ENCODE results near the gene PLAAT3.
"Not testable (repeated sequence)": the region's sequence is repeated elsewhere in the genome, so short reads cannot be mapped to it uniquely, and the experiment has no call there.

PLAAT3 gene

GRCh38 chr11:63551889-63552266, 62.4 kb downstream of the PLAAT3 start:
- no peak for DNase-seq (ENCODE audit: low read depth, low spot score)
- TF ChIP-seq CTCF (IDR thresholded peaks at IDR 0.05; ENCODE audit: low read depth, low read length): no peak
- no peak overlapping the region for H3K4me3 ChIP-seq (ENCODE audit: low read depth, low read length)
- in situ Hi-C loops (cut with HindIII; ENCODE audit: low sequenced_read_pairs): no loop called here

GRCh38 chr11:63551091-63551888, 62.9 kb downstream of the PLAAT3 start:
- H3K4me3 ChIP-seq (ENCODE audit: low read depth, low read length): no peak overlapping the region

GRCh38 chr11:63550156-63550700, 64.0 kb downstream of the PLAAT3 start:
- H3K4me3 ChIP-seq (ENCODE audit: low read depth, low read length); in situ Hi-C loops (cut with HindIII; ENCODE audit: low sequenced_read_pairs); DNase-seq (ENCODE audit: low read depth, low spot score): not testable (repeated sequence)

More at GRCh38 chr11:63551091-63551888, 62.9 kb downstream of the PLAAT3 start:
- no peak for DNase-seq (ENCODE audit: low read depth, low spot score)
- TF ChIP-seq CTCF (IDR thresholded peaks at IDR 0.05; ENCODE audit: low read depth, low read length): no peak
- in situ Hi-C loops (cut with HindIII; ENCODE audit: low sequenced_read_pairs): no loop called here

GRCh38 chr11:63549411-63549810, 64.8 kb downstream of the PLAAT3 start:
- no peak overlapping the region for H3K4me3 ChIP-seq (ENCODE audit: low read depth, low read length)
- in situ Hi-C loops (cut with HindIII; ENCODE audit: low sequenced_read_pairs): no loop called here
- no peak for DNase-seq (ENCODE audit: low read depth, low spot score)
- no peak for TF ChIP-seq CTCF (IDR thresholded peaks at IDR 0.05; ENCODE audit: low read depth, low read length)

- in situ Hi-C loops (cut with HindIII; ENCODE audit: low sequenced_read_pairs): no loop called here
- no peak for TF ChIP-seq CTCF (IDR thresholded peaks at IDR 0.05; ENCODE audit: low read depth, low read length)
- H3K4me3 ChIP-seq (ENCODE audit: low read depth, low read length): no peak overlapping the region
- DNase-seq (ENCODE audit: low read depth, low spot score): no peak
These were observed 66.1 kb downstream of the PLAAT3 start for GRCh38 chr11:63548178-63548577.

- in situ Hi-C loops (cut with HindIII; ENCODE audit: low sequenced_read_pairs): no loop called here
- H3K4me3 ChIP-seq (ENCODE audit: low read depth, low read length): no peak overlapping the region
- no peak for DNase-seq (ENCODE audit: low read depth, low spot score)
- TF ChIP-seq CTCF (IDR thresholded peaks at IDR 0.05; ENCODE audit: low read depth, low read length): no peak
These were observed 67.2 kb downstream of the PLAAT3 start for GRCh38 chr11:63547061-63547460.

GRCh38 chr11:63543711-63544110, 70.5 kb downstream of the PLAAT3 start:
- H3K4me3 ChIP-seq (ENCODE audit: low read depth, low read length): no peak overlapping the region
- DNase-seq (ENCODE audit: low read depth, low spot score): no peak
- in situ Hi-C loops (cut with HindIII; ENCODE audit: low sequenced_read_pairs): no loop called here
- TF ChIP-seq CTCF (IDR thresholded peaks at IDR 0.05; ENCODE audit: low read depth, low read length): no peak

GRCh38 chr11:63542506-63542905, 71.7 kb downstream of the PLAAT3 start:
- DNase-seq (ENCODE audit: low read depth, low spot score); in situ Hi-C loops (cut with HindIII; ENCODE audit: low sequenced_read_pairs); H3K4me3 ChIP-seq (ENCODE audit: low read depth, low read length): not testable (repeated sequence)

All from astrocyte of the spinal cord (primary cell).